ENCODE results near the gene NRG2. TPM values are rescaled to one million over a fixed set of nuclear protein-coding genes. Genes with fewer than 3 reads are reported as not detected.

The NRG2 gene
- total RNA-seq, 1 experiment from 2014 or later = not detected

DNA sequence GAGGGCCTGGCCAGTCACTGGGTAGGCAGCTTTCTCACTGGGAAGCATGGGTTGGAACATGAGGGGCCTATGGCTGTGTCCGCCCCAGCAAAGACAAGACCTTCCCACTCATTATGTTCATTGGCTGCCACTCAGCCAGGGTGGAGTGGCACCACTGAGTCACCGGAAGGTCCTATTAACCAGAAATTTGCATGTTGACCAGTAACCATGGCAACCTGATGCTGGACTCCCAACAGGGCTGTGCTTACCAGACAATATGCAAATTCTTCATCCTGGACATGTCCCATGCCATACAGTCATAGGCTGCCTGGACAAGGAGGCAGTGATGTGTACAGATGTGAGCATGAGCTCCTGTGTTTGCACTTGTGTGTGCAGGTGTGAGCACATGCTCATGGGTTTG is 180.8 kb downstream of the NRG2 start:
- Histone ChIP-seq H3K4me3 (ENCODE audit: low read depth, low read length, poor library complexity, severe bottlenecking) (no peak overlapping the region), H3K36me3 (ENCODE audit: insufficient read depth, low read length, poor library complexity, severe bottlenecking) (no peaks in the 10 kb centered on the region), H3K27ac (ENCODE audit: low read depth, low read length, poor library complexity, severe bottlenecking) (no peak overlapping the region), H3K9me3 (ENCODE audit: low read depth, low read length, poor library complexity, severe bottlenecking) (no peaks in the 10 kb centered on the region), H3K27me3 (replicated peaks; ENCODE audit: insufficient read depth, low read depth, low read length, poor library complexity) (peaks cover 4% of the 10 kb centered on the region), H3K4me1 (ENCODE audit: insufficient read depth, low read length, poor library complexity, severe bottlenecking) (no peaks in the 10 kb centered on the region)
- no TSS peak for BruUV-seq (replicated peaks)
- ChIA-PET CTCF (no interaction called here), POLR2A (ENCODE audit: low non-redundant PET) (no interaction called here)
- no peak for TF ChIP-seq EZH2 (IDR thresholded peaks at IDR 0.05; ENCODE audit: borderline replicate concordance, low read depth, low read length, poor library complexity, severe bottlenecking)
- TF ChIP-seq, protein P1, sequence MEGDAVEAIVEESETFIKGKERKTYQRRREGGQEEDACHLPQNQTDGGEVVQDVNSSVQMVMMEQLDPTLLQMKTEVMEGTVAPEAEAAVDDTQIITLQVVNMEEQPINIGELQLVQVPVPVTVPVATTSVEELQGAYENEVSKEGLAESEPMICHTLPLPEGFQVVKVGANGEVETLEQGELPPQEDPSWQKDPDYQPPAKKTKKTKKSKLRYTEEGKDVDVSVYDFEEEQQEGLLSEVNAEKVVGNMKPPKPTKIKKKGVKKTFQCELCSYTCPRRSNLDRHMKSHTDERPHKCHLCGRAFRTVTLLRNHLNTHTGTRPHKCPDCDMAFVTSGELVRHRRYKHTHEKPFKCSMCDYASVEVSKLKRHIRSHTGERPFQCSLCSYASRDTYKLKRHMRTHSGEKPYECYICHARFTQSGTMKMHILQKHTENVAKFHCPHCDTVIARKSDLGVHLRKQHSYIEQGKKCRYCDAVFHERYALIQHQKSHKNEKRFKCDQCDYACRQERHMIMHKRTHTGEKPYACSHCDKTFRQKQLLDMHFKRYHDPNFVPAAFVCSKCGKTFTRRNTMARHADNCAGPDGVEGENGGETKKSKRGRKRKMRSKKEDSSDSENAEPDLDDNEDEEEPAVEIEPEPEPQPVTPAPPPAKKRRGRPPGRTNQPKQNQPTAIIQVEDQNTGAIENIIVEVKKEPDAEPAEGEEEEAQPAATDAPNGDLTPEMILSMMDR (conservative IDR thresholded peaks at IDR 0.05; ENCODE audit: low read depth, low read length) = no peak
- intact Hi-C loops (cut with micrococcal nuclease; ENCODE audit: unreplicated experiment) = no loop called here
- DNase-seq (ENCODE audit: low spot score) = peak; percentile 13

DNA sequence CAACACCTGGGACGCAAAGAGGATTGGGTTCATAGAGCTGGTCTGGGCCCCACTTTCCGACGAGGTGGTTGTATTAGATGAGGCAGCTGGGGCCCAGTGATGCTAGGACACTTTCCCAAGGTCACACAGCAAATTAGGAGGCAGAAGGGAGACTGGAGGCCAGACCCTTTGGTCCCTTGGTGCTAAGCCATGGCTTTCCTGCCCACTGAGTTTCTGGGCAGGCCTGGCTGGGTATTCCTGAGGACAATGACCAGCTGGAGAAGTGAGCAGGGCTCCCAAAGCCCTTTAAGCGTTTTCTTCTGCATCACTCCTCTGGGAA is 181.3 kb downstream of the NRG2 start:
- no peak overlapping the region for H3K27ac ChIP-seq (ENCODE audit: low read depth, low read length, poor library complexity, severe bottlenecking)
- H3K4me1 ChIP-seq (ENCODE audit: insufficient read depth, low read length, poor library complexity, severe bottlenecking) = no peaks in the 10 kb centered on the region
- H3K4me3 ChIP-seq (ENCODE audit: low read depth, low read length, poor library complexity, severe bottlenecking) = no peak overlapping the region
- intact Hi-C loops (cut with micrococcal nuclease; ENCODE audit: unreplicated experiment) = no loop called here
- CTCF ChIA-PET = no interaction called here
- POLR2A ChIA-PET (ENCODE audit: low non-redundant PET) = no interaction called here
- peaks cover 3% of the 10 kb centered on the region for H3K27me3 ChIP-seq (replicated peaks; ENCODE audit: insufficient read depth, low read depth, low read length, poor library complexity)
- no TSS peak for BruUV-seq (replicated peaks)
- H3K9me3 ChIP-seq (ENCODE audit: low read depth, low read length, poor library complexity, severe bottlenecking) = no peaks in the 10 kb centered on the region
- DNase-seq (ENCODE audit: low spot score) = no peak
- H3K36me3 ChIP-seq (ENCODE audit: insufficient read depth, low read length, poor library complexity, severe bottlenecking) = no peaks in the 10 kb centered on the region
- TF ChIP-seq, protein P1 (conservative IDR thresholded peaks at IDR 0.05; ENCODE audit: low read depth, low read length) = no peak
- no peak for TF ChIP-seq EZH2 (IDR thresholded peaks at IDR 0.05; ENCODE audit: borderline replicate concordance, low read depth, low read length, poor library complexity, severe bottlenecking)

DNA sequence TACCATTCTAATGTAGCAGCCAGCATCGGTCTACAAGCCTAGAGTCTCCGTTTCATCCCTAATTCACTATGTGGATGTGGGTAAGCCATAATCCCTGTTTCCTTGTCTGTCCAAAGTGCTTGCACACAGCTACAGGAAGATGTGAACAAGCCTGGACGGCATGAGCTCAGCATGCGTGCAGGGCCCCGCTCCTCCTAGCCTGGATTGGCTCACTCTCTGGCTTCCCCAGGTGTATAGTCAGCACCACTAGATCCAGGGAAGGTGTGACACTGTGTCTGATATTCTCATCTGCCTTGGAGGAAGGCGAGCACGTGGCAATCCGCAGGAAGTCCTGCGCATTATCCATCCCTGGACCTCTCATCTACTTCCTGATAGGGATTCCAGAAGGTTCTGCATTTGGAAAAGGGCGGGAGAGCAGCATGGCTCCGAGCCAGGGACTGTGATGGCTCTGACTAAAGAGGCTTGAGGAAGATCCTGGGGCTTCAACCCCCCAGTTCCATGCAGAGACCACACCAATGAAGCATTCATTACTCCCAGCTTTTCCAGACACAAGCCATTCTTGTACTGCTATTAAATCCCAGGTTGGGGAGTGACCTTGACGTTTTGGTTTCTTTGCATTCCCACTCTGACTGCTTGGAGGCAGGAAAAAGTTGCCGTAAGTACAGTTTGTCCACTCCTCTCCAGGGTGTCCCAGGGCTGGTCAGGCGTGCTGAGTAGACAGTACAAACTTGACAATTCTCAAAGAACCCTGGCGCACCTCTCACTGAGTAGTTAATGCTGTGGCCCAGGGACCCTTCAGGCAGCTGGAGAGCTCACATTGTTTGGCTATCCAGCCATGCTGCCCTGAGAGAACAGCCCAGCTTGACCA is 181.8 kb downstream of the NRG2 start:
- no peak for DNase-seq (ENCODE audit: low spot score)
- Histone ChIP-seq H3K27ac (ENCODE audit: low read depth, low read length, poor library complexity, severe bottlenecking) (no peak overlapping the region), H3K4me3 (ENCODE audit: low read depth, low read length, poor library complexity, severe bottlenecking) (no peak overlapping the region), H3K36me3 (ENCODE audit: insufficient read depth, low read length, poor library complexity, severe bottlenecking) (no peaks in the 10 kb centered on the region), H3K27me3 (replicated peaks; ENCODE audit: insufficient read depth, low read depth, low read length, poor library complexity) (no peaks in the 10 kb centered on the region), H3K9me3 (ENCODE audit: low read depth, low read length, poor library complexity, severe bottlenecking) (no peaks in the 10 kb centered on the region), H3K4me1 (ENCODE audit: insufficient read depth, low read length, poor library complexity, severe bottlenecking) (no peaks in the 10 kb centered on the region)
- intact Hi-C loops (cut with micrococcal nuclease; ENCODE audit: unreplicated experiment) = no loop called here
- no TSS peak for BruUV-seq (replicated peaks)
- CTCF ChIA-PET = interaction anchor here (1.1 kb wide), 1 partner anchor 74 kb away, joined by 4 read pairs; no protein-coding TSS in a partner anchor
- no peak for TF ChIP-seq EZH2 (IDR thresholded peaks at IDR 0.05; ENCODE audit: borderline replicate concordance, low read depth, low read length, poor library complexity, severe bottlenecking)
- TF ChIP-seq, protein P1 (conservative IDR thresholded peaks at IDR 0.05; ENCODE audit: low read depth, low read length) = no peak
- POLR2A ChIA-PET (ENCODE audit: low non-redundant PET) = no interaction called here
